Activated CD4-positive, alpha-beta T cell treated with anti-CD3 and anti-CD28 coated beads for 36 hours (primary cell): Measurements from ENCODE around the gene RGR. TPM values are rescaled to one million over a fixed set of nuclear protein-coding genes. Genes with fewer than 3 reads are reported as not detected.
"Not testable (repeated sequence)": the region's sequence is repeated elsewhere in the genome, so short reads cannot be mapped to it uniquely, and the experiment has no call there.

Source experiments
- ATAC-seq: fragments of 200-7000 bp; cut with Tn5 transposase; one replicate; pipeline ENCODE4 v1.10.0; 2021; ENCODE audit warnings: mild to moderate bottlenecking, moderate library complexity
- CTCF ChIA-PET: fragments of 350-600 bp; sonication (Branson Sonifier 250); formaldehyde crosslinking; loops from one replicate; lab custom pipeline; 2021; ENCODE audit warnings: antibody characterized with exemption; lab: Charles Lee
- POLR2A ChIA-PET: fragments of 350-600 bp; sonication (Branson Sonifier 250); formaldehyde crosslinking; loops from one replicate; lab custom pipeline; 2021; ENCODE audit warnings: antibody characterized with exemption, inconsistent platforms; lab: Charles Lee
- DNase-seq: peaks from one replicate; pipeline ENCODE4 v3.0.0-alpha.2; 2020
- H3K27ac Mint-ChIP-seq: one replicate; pipeline ENCODE4 v1.8.0; 2021; ENCODE audit warnings: mixed read lengths
- H3K27me3 Mint-ChIP-seq: one replicate; pipeline ENCODE4 v1.8.0; 2021; ENCODE audit warnings: mixed read lengths
- H3K36me3 Mint-ChIP-seq: one replicate; pipeline ENCODE4 v1.8.0; 2021; ENCODE audit warnings: low read depth, mixed read lengths
- H3K4me1 Mint-ChIP-seq: one replicate; pipeline ENCODE4 v1.8.0; 2021; ENCODE audit warnings: mixed read lengths
- H3K4me3 Mint-ChIP-seq: one replicate; pipeline ENCODE4 v1.8.0; 2021; ENCODE audit warnings: mild to moderate bottlenecking, moderate library complexity, mixed read lengths
- H3K9me3 Mint-ChIP-seq: one replicate; pipeline ENCODE4 v1.8.0; 2021; ENCODE audit warnings: low read depth, mixed read lengths
- intact Hi-C, 2 experiments: fragments of 100-400 bp; cut with DNase I in 1 of 2; cut with micrococcal nuclease in 1 of 2; formaldehyde crosslinking; loops; one replicate each; pipeline versions ENCODE4 v1.14.2 to v1.15.1; 2022 to 2024; cut with DNase I, micrococcal nuclease
- total RNA-seq, 2 experiments: library from RNA; stranded (reverse); gene quantifications; one replicate each; pipeline ENCODE4 v1.2.3, GENCODE V29; 2021

The RGR gene
- total RNA-seq, 2 experiments from 2014 or later = not detected

DNA sequence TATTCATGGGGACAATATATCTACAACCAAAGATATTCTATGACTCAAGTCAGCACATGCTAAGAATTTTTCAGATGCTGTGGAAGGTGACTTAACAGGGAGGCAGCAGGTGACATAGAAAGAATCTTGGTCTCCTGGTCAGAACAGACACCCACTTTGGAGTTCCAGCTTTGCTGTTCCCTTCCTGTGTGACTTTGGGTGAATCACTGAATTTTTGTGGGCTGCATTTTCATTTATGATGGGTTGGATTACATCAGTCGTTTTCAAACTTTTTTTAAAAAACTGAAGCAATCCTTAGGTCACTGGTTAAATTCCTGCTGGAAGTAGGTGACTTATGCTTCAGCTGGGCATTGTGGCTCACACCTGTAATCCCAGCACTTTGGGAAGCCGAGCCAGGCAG is 24.9 kb downstream of the RGR start:
- CTCF ChIA-PET = interaction anchor here (0.7 to 12.1 kb wide), 7 partner anchors 9 to 267 kb away, joined by 3 to 231 read pairs (median 4); no protein-coding TSS in a partner anchor
- no peak for ATAC-seq
- Mint-ChIP-seq H3K4me1 (peaks cover 31% of the 10 kb centered on the region), H3K9me3 (no peaks in the 10 kb centered on the region), H3K4me3 (no peak overlapping the region), H3K36me3 (no peaks in the 10 kb centered on the region), H3K27ac (no peak overlapping the region), H3K27me3 (peaks cover 2% of the 10 kb centered on the region)
- POLR2A ChIA-PET = no interaction called here
- DNase-seq = no peak
- intact Hi-C loops = loop anchor here (5.0 to 10.0 kb wide), 2 partner anchors 38 to 445 kb away; no protein-coding TSS in a partner anchor

- Mint-ChIP-seq H3K27ac (peak overlapping the region; percentile 11), H3K36me3 (no peaks in the 10 kb centered on the region), H3K4me3 (no peak overlapping the region), H3K27me3 (peaks cover 4% of the 10 kb centered on the region), H3K4me1 (peaks cover 30% of the 10 kb centered on the region), H3K9me3 (no peaks in the 10 kb centered on the region)
- DNase-seq (no peak), ATAC-seq (no peak)
- ChIA-PET CTCF (interaction anchor here (12.1 kb wide), 1 partner anchor 266 kb away, joined by 231 read pairs; no protein-coding TSS in a partner anchor), POLR2A (no interaction called here)
- intact Hi-C loops = no loop called here
Measured at GRCh38 chr10:84270708-84271107, 25.9 kb downstream of the RGR start.

DNA sequence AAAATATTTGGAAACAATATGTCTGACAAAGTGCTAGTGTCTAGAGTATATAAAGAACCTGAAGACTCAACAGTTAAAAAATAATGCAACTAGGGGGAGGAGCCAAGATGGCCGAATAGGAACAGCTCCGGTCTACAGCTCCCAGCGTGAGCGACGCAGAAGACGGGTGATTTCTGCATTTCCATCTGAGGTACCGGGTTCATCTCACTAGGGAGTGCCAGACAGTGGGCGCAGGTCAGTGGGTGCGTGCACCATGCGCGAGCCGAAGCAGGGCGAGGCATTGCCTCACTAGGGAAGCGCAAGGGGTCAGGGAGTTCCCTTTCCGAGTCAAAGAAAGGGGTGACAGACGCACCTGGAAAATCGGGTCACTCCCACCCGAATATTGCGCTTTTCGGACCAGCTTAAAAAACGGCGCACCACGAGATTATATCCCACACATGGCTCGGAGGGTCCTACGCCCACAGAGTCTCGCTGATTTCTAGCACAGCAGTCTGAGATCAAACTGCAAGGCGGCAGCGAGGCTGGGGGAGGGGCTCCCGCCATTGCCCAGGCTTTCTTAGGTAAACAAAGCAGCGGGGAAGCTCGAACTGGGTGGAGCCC is 35.1 kb downstream of the RGR start:
- H3K36me3 Mint-ChIP-seq, H3K4me3 Mint-ChIP-seq, H3K4me1 Mint-ChIP-seq, H3K27ac Mint-ChIP-seq, H3K9me3 Mint-ChIP-seq, DNase-seq, ATAC-seq, POLR2A ChIA-PET, intact Hi-C loops: not testable (repeated sequence)
- peaks cover 15% of the 10 kb centered on the region for H3K27me3 Mint-ChIP-seq
- CTCF ChIA-PET = interaction anchor here (1.1 to 1.2 kb wide), 2 partner anchors 15 to 91 kb away, joined by 3 read pairs; no protein-coding TSS in a partner anchor

DNA sequence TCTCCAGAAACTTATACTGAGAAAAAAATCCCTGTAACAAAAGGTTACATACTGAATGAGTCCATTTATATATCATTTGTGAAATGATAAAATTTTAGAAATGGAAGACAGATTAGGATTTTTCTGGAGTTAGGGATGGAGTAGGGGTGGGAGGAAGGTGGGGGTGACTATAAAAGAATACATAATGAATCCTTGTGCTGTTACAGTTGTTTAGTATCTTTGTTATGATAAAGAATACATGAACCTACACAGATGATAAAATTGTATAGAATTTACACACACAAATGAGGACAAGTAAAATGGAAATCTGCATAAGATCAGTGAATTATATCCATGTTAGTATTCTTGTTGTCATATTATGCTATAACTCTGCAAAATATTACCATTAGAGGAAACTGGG is 41.8 kb downstream of the RGR start:
- intact Hi-C loops = no loop called here
- POLR2A ChIA-PET = no interaction called here
- ATAC-seq = no peak
- no peaks in the 10 kb centered on the region for H3K36me3 Mint-ChIP-seq
- CTCF ChIA-PET = interaction anchor here (1.3 kb wide), 1 partner anchor 79 kb away, joined by 4 read pairs; no protein-coding TSS in a partner anchor
- DNase-seq = no peak
- H3K9me3 Mint-ChIP-seq = no peaks in the 10 kb centered on the region
- H3K27ac Mint-ChIP-seq = no peak overlapping the region
- H3K27me3 Mint-ChIP-seq = peaks cover 7% of the 10 kb centered on the region
- no peaks in the 10 kb centered on the region for H3K4me1 Mint-ChIP-seq
- no peak overlapping the region for H3K4me3 Mint-ChIP-seq

DNA sequence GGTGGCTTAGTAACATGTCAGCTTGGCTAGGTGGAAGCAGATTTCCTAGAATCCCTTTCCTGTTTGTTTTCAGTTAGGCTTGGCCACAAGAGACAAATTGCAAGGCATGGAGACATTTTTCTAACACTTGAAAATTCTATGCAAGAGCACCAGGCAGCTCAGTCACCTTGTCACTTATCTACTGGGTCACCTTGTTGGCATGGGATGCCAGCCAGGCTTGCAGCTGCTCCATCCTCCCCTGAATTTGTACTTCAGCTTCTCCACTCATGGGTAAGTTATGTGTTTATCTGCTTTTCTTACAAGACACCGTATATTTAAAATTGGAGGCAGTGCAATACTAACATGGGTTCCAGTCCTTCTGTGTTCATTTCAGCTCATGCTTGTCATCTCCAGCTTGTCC is 43.3 kb downstream of the RGR start:
- DNase-seq = no peak

GRCh38 chr10:84289521-84290200 is 44.8 kb downstream of the RGR start:
- intact Hi-C loops = no loop called here

More for the DNA sequence above, 43.3 kb downstream of the RGR start:
- Mint-ChIP-seq H3K27ac (no peak overlapping the region), H3K4me1 (peaks cover under 1% of the 10 kb centered on the region), H3K9me3 (no peaks in the 10 kb centered on the region), H3K36me3 (no peaks in the 10 kb centered on the region), H3K4me3 (no peak overlapping the region), H3K27me3 (peaks cover 7% of the 10 kb centered on the region)
- ChIA-PET POLR2A (no interaction called here), CTCF (interaction anchor here (0.7 to 1.9 kb wide), 2 partner anchors 9 to 20 kb away, joined by 3 to 9 read pairs; no protein-coding TSS in a partner anchor)
- intact Hi-C loops = no loop called here
- ATAC-seq = no peak

DNA sequence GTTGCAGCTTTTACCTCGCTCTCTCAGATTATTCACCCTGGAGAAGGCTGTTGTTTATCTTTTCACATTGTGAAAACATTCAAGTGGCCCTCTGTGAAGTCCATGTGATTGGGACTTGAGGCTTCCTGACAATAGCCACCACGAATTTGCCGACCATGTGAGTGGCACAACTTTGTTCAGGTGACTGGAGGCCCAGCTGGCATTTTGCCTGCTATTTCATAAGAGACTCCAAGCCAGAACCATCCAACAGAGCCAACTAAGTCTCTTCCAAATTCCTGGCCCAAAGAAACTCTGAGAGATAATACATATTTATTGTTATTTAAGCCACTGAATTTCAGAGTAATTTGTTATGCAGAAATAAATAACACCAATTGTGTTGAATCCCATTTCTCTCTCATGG is 45.4 kb downstream of the RGR start:
- no peak for DNase-seq
- intact Hi-C loops = no loop called here
- CTCF ChIA-PET = interaction anchor here (1.4 to 1.8 kb wide), 2 partner anchors 14 to 15 kb away, joined by 4 to 5 read pairs; no protein-coding TSS in a partner anchor
- Mint-ChIP-seq H3K4me1 (peaks cover 21% of the 10 kb centered on the region), H3K9me3 (no peaks in the 10 kb centered on the region), H3K36me3 (no peaks in the 10 kb centered on the region), H3K4me3 (no peak overlapping the region), H3K27ac (no peak overlapping the region), H3K27me3 (peaks cover 7% of the 10 kb centered on the region)
- POLR2A ChIA-PET = no interaction called here
- ATAC-seq = no peak

More at GRCh38 chr10:84289521-84290200, 44.8 kb downstream of the RGR start:
- peaks cover 7% of the 10 kb centered on the region for H3K27me3 Mint-ChIP-seq
- no peak overlapping the region for H3K4me3 Mint-ChIP-seq
- CTCF ChIA-PET = interaction anchor here (1.0 to 1.9 kb wide), 5 partner anchors 14 to 61 kb away, joined by 3 to 9 read pairs (median 4); no protein-coding TSS in a partner anchor
- H3K27ac Mint-ChIP-seq = no peak overlapping the region
- ATAC-seq (no peak), DNase-seq (no peak)
- H3K9me3 Mint-ChIP-seq = no peaks in the 10 kb centered on the region
- POLR2A ChIA-PET = no interaction called here
- H3K36me3 Mint-ChIP-seq = no peaks in the 10 kb centered on the region
- H3K4me1 Mint-ChIP-seq = peaks cover 15% of the 10 kb centered on the region

DNA sequence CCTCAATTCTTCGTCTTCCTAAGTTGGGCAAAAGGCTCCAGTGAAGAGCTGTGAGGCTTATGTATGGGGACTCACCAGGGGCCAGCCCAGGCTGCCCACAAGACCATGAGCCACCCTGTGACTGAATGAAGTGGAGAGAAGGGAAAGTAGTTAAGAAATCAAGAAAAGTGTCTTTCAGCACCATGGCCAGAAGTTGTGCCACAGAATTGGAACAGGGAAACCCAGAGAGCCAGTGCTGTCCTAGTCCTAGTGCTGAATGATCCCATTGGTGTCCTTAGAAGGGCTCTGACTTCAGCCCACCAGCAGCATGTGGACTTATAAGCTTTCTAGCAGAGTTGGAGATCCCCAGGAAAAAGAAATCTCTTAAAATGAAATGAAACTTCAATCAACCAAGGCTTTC is 46.5 kb downstream of the RGR start:
- H3K4me1 Mint-ChIP-seq = peaks cover 21% of the 10 kb centered on the region
- H3K36me3 Mint-ChIP-seq = no peaks in the 10 kb centered on the region
- CTCF ChIA-PET = interaction anchor here (1.9 to 3.6 kb wide), 2 partner anchors 24 to 27 kb away, joined by 6 to 17 read pairs; no protein-coding TSS in a partner anchor
- ATAC-seq = no peak
- no peak overlapping the region for H3K4me3 Mint-ChIP-seq
- POLR2A ChIA-PET = no interaction called here
- H3K27ac Mint-ChIP-seq = no peak overlapping the region
- no peak for DNase-seq
- H3K9me3 Mint-ChIP-seq = no peaks in the 10 kb centered on the region
- intact Hi-C loops = no loop called here
- H3K27me3 Mint-ChIP-seq = peaks cover 7% of the 10 kb centered on the region

- Mint-ChIP-seq H3K27me3 (peaks cover 6% of the 10 kb centered on the region), H3K27ac (no peak overlapping the region), H3K36me3 (no peaks in the 10 kb centered on the region), H3K9me3 (no peaks in the 10 kb centered on the region), H3K4me3 (no peak overlapping the region), H3K4me1 (peaks cover 21% of the 10 kb centered on the region)
- no peak for DNase-seq
- intact Hi-C loops = no loop called here
- ChIA-PET POLR2A (interaction anchor here (0.6 kb wide), 1 partner anchor 1755 kb away, joined by 4 read pairs; no protein-coding TSS in a partner anchor), CTCF (interaction anchor here (1.9 to 3.6 kb wide), 2 partner anchors 25 to 28 kb away, joined by 6 to 17 read pairs; no protein-coding TSS in a partner anchor)
- no peak for ATAC-seq
Measured at GRCh38 chr10:84292502-84292901, 47.6 kb downstream of the RGR start.

GRCh38 chr10:84293171-84293570 is 48.3 kb downstream of the RGR start:
- Mint-ChIP-seq H3K36me3 (no peaks in the 10 kb centered on the region), H3K4me3 (no peak overlapping the region), H3K9me3 (no peaks in the 10 kb centered on the region), H3K4me1 (peaks cover 21% of the 10 kb centered on the region), H3K27me3 (peaks cover 3% of the 10 kb centered on the region), H3K27ac (no peak overlapping the region)
- POLR2A ChIA-PET = interaction anchor here (0.5 to 1.1 kb wide), 4 partner anchors 26 to 1754 kb away, joined by 3 to 5 read pairs (median 4); no protein-coding TSS in a partner anchor
- no peak for ATAC-seq
- CTCF ChIA-PET = interaction anchor here (0.7 to 3.6 kb wide), 5 partner anchors 24 to 333 kb away, joined by 3 to 17 read pairs (median 4); no protein-coding TSS in a partner anchor
- DNase-seq = no peak
- intact Hi-C loops = loop anchor here in 1 of 2 experiments (1.0 kb wide), 1 partner anchor 36 kb away; no protein-coding TSS in a partner anchor

DNA sequence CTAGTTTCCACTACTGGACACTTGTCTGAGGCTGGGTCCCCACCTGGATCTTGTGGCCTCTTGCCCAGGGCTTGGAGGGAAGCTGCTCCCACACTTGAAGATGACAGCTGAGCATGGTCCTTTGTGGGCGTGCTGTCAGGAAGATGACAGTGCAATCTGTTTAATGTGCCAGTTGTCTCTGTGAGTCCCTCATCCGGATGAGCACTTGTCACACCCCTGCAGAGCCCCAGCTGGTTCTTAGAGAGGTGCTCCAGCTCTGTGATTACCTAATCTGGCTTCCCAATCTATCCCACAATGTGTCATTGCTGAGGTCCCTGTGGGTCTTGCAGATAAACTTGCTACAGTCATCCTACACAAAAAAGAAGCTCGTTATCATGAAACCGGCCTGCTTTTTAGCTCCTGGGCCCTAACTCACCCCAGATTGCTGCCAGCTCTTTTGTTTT is 48.7 kb downstream of the RGR start:
- POLR2A ChIA-PET = interaction anchor here (0.5 to 1.1 kb wide), 4 partner anchors 26 to 42 kb away, joined by 3 to 5 read pairs (median 4); no protein-coding TSS in a partner anchor
- Mint-ChIP-seq H3K27me3 (peaks cover 5% of the 10 kb centered on the region), H3K36me3 (no peaks in the 10 kb centered on the region), H3K9me3 (no peaks in the 10 kb centered on the region), H3K4me1 (peaks cover 21% of the 10 kb centered on the region), H3K27ac (no peak overlapping the region), H3K4me3 (no peak overlapping the region)
- CTCF ChIA-PET = interaction anchor here (0.7 to 3.6 kb wide), 5 partner anchors 24 to 334 kb away, joined by 3 to 17 read pairs (median 3); no protein-coding TSS in a partner anchor
- intact Hi-C loops = loop anchor here (1.0 to 2.0 kb wide), 3 partner anchors 13 to 41 kb away; no protein-coding TSS in a partner anchor
- ATAC-seq = peak; percentile 90
- peak; percentile 70 for DNase-seq
